CD14-positive monocyte (primary cell): Measurements from ENCODE around the gene ZNF280D. TPM values are rescaled to one million over a fixed set of nuclear protein-coding genes. Genes with fewer than 3 reads are reported as not detected.

Experiments
- DNase-seq, 3 donors: peaks; one replicate each; pipeline ENCODE4 v3.0.0-alpha.2; 2011 to 2022
- H2AFZ ChIP-seq: 2 replicates; pipeline ENCODE4 v1.6.0; 2012; ENCODE audit warnings: mild to moderate bottlenecking, low read depth, low read length, inconsistent platforms; ENCODE audit not compliant: insufficient read depth, poor library complexity, severe bottlenecking
- H3K27ac ChIP-seq, 2 donors: 1 replicate in 1 of 2; 2 replicates in 1 of 2; pipeline ENCODE4 v1.5.1; 2012 to 2013; ENCODE audit warnings: low read length in 2 of 2, control low read depth in 1 of 2, inconsistent platforms in 1 of 2, low read depth in 1 of 2, mild to moderate bottlenecking in 1 of 2
- H3K27me3 ChIP-seq, 2 donors: one replicate each; pipeline versions ENCODE4 v1.6.0 to v1.6.1; 2011 to 2013; ENCODE audit warnings: low read length in 2 of 2; ENCODE audit not compliant: control insufficient read depth in 2 of 2, insufficient read depth in 2 of 2
- H3K36me3 ChIP-seq, 2 donors: replicated peaks in 1 of 2; 1 replicate in 1 of 2; 2 replicates in 1 of 2; pipeline versions ENCODE4 v1.5.1 to v1.6.1; 2012 to 2013; ENCODE audit warnings: low read length in 2 of 2, control low read depth in 1 of 2, inconsistent platforms in 1 of 2, mild to moderate bottlenecking in 1 of 2; ENCODE audit not compliant: insufficient read depth in 2 of 2, control insufficient read depth in 1 of 2
- H3K4me1 ChIP-seq, 2 donors: 1 replicate in 1 of 2; 2 replicates in 1 of 2; pipeline versions ENCODE4 v1.5.1 to v1.6.1; 2012 to 2013; ENCODE audit warnings: low read length in 2 of 2, control low read depth in 1 of 2, inconsistent platforms in 1 of 2, mild to moderate bottlenecking in 1 of 2, moderate library complexity in 1 of 2; ENCODE audit not compliant: insufficient read depth in 2 of 2, control insufficient read depth in 1 of 2
- H3K4me2 ChIP-seq: replicated peaks from 2 replicates; pipeline ENCODE3; 2012; ENCODE audit warnings: low read length, moderate library complexity, mild to moderate bottlenecking; ENCODE audit not compliant: poor library complexity, severe bottlenecking; ENCODE audit errors: extremely low read depth
- H3K4me3 ChIP-seq, 3 experiments: fragments of 200-600 bp in 1 of 3; sonication (generic) in 1 of 3; replicated peaks in 1 of 3; 1 replicate in 2 of 3; 2 replicates in 1 of 3; pipeline ENCODE4 v1.5.1; 2011 to 2013; ENCODE audit warnings: low read length in 3 of 3, mild to moderate bottlenecking in 3 of 3, control low read depth in 2 of 3, low read depth in 2 of 3, inconsistent platforms in 1 of 3, moderate library complexity in 1 of 3
- H3K79me2 ChIP-seq: 2 replicates; pipeline ENCODE4 v1.6.0; 2012; ENCODE audit warnings: mild to moderate bottlenecking, control low read depth, inconsistent platforms, low read length, moderate library complexity; ENCODE audit not compliant: insufficient read depth
- H3K9ac ChIP-seq: 2 replicates; pipeline ENCODE4 v1.6.0; 2017; ENCODE audit warnings: low read length, mild to moderate bottlenecking; ENCODE audit not compliant: insufficient read depth, poor library complexity, severe bottlenecking
- H3K9me3 ChIP-seq, 2 donors: replicated peaks in 1 of 2; 1 replicate in 1 of 2; 2 replicates in 1 of 2; pipeline versions ENCODE4 v1.5.1 to v1.6.1; 2012 to 2013; ENCODE audit warnings: low read length in 2 of 2, control low read depth in 1 of 2; ENCODE audit not compliant: control insufficient read depth in 1 of 2, insufficient read depth in 1 of 2
- H4K20me1 ChIP-seq: 2 replicates; pipeline ENCODE4 v1.6.0; 2012; ENCODE audit warnings: mild to moderate bottlenecking, low read length, control low read depth, moderate library complexity; ENCODE audit not compliant: insufficient read depth
- H3K27ac Mint-ChIP-seq, 7 donors: one replicate each; pipeline ENCODE4 v1.8.0; 2020; ENCODE audit warnings: mild to moderate bottlenecking in 7 of 7, mixed read lengths in 7 of 7, moderate library complexity in 6 of 7, inconsistent platforms in 2 of 7
- H3K27me3 Mint-ChIP-seq, 3 donors: one replicate each; pipeline ENCODE4 v1.8.0; 2021 to 2022; ENCODE audit warnings: low read depth in 3 of 3, mild to moderate bottlenecking in 3 of 3, mixed read lengths in 3 of 3, moderate library complexity in 3 of 3, inconsistent platforms in 1 of 3
- H3K36me3 Mint-ChIP-seq, 2 donors: one replicate each; pipeline ENCODE4 v1.8.0; 2020; ENCODE audit warnings: mixed read lengths in 2 of 2, inconsistent platforms in 1 of 2, mild to moderate bottlenecking in 1 of 2
- H3K4me1 Mint-ChIP-seq: one replicate; pipeline ENCODE4 v1.8.0; 2020; ENCODE audit warnings: mild to moderate bottlenecking, mixed read lengths
- H3K4me3 Mint-ChIP-seq, 2 donors: one replicate each; pipeline ENCODE4 v1.8.0; 2020; ENCODE audit warnings: mild to moderate bottlenecking in 2 of 2, mixed read lengths in 2 of 2, moderate library complexity in 1 of 2
- H3K9me3 Mint-ChIP-seq, 7 donors: one replicate each; pipeline ENCODE4 v1.8.0; 2020 to 2022; ENCODE audit warnings: mixed read lengths in 7 of 7, mild to moderate bottlenecking in 6 of 7, moderate library complexity in 6 of 7, inconsistent platforms in 2 of 7
- CTCF ChIP-seq: fragments of 200-600 bp; IDR thresholded peaks from one replicate; pipeline ENCODE4 v1.8.0; 2022; ENCODE audit warnings: antibody characterized with exemption, mild to moderate bottlenecking
- WGBS: methylation state at CpG from one replicate; pipeline ENCODE4 v1.1.5; 2013; ENCODE audit warnings: missing lambda C conversion rate; ENCODE audit not compliant: insufficient coverage; 5-methylcytosine and 5-hydroxymethylcytosine counted together
- intact Hi-C, 2 donors: fragments of 100-400 bp; cut with micrococcal nuclease; formaldehyde crosslinking; loops; one replicate each; pipeline versions ENCODE4 v1.15.0 to v1.15.1; 2023
- polyA plus RNA-seq, 3 donors: library from polyadenylated mRNA; depleted of rRNA in 1 of 3; unstranded in 2 of 3; stranded (reverse) in 1 of 3; fragments of 300-500 nt in 2 of 3; fragments of >200 nt in 1 of 3; fragmentation: Illumina TruSeq in 2 of 3; gene quantifications; 1 replicate in 2 of 3; 2 replicates in 1 of 3; pipeline ENCODE4 v1.2.3, GENCODE V29; 2012 to 2021

Gene ZNF280D
- polyA plus RNA-seq, 3 donors, result 5.1 to 14.2 (median 8.0) TPM

- WGBS, result no CpG with 5 or more reads among the region's 1 CpG
These were observed 79.1 kb downstream of the ZNF280D start for GRCh38 chr15:56654216-56654615.

GRCh38 chr15:56653787-56654186 lies 79.5 kb downstream of the ZNF280D start:
- no peaks in the 10 kb centered on the region for H3K27me3 ChIP-seq
- no peaks in the 10 kb centered on the region for H3K4me1 Mint-ChIP-seq
- no peak overlapping the region for H3K27ac ChIP-seq
- TF ChIP-seq CTCF, result no peak
- peaks cover 34 to 56% of the 10 kb centered on the region in 2 donors for H3K36me3 Mint-ChIP-seq
- H3K4me1 ChIP-seq, result no peaks in the 10 kb centered on the region
- H3K27ac Mint-ChIP-seq, result no peak overlapping the region
- H3K27me3 Mint-ChIP-seq, result no peaks in the 10 kb centered on the region
- WGBS, result 100% methylated on average over 1 of the region's 3 CpGs
- H3K79me2 ChIP-seq, result no peaks in the 10 kb centered on the region
- intact Hi-C loops, result no loop called here
- H3K9ac ChIP-seq, result no peak overlapping the region
- H2AFZ ChIP-seq, result no peak overlapping the region
- no peak overlapping the region for H3K4me2 ChIP-seq
- H3K36me3 ChIP-seq, result peaks cover 25 to 57% of the 10 kb centered on the region in 2 donors
- no peak overlapping the region for H3K4me3 ChIP-seq
- H3K9me3 Mint-ChIP-seq, result peaks cover 0 to 2% (median 0%) of the 10 kb centered on the region in 7 donors
- H3K4me3 Mint-ChIP-seq, result no peak overlapping the region
- DNase-seq, result no peak
- no peaks in the 10 kb centered on the region for H4K20me1 ChIP-seq
- H3K9me3 ChIP-seq, result no peaks in the 10 kb centered on the region

More at GRCh38 chr15:56654216-56654615, 79.1 kb downstream of the ZNF280D start:
- Histone ChIP-seq H3K9me3 (no peaks in the 10 kb centered on the region), H3K79me2 (no peaks in the 10 kb centered on the region), H3K4me3 (no peak overlapping the region), H4K20me1 (no peaks in the 10 kb centered on the region), H3K4me2 (no peak overlapping the region), H3K27ac (no peak overlapping the region), H3K9ac (no peak overlapping the region), H3K36me3 (peaks cover 27 to 56% of the 10 kb centered on the region in 2 donors), H3K4me1 (no peaks in the 10 kb centered on the region), H3K27me3 (no peaks in the 10 kb centered on the region), H2AFZ (no peak overlapping the region)
- Mint-ChIP-seq H3K4me3 (no peak overlapping the region), H3K36me3 (peaks cover 33 to 52% of the 10 kb centered on the region in 2 donors), H3K27me3 (no peaks in the 10 kb centered on the region), H3K4me1 (no peaks in the 10 kb centered on the region), H3K27ac (no peak overlapping the region), H3K9me3 (peaks cover 0 to 2% (median 0%) of the 10 kb centered on the region in 7 donors)
- intact Hi-C loops, result no loop called here
- TF ChIP-seq CTCF, result no peak
- no peak for DNase-seq
